OCI-LY1 (cell line): ENCODE measurements around the gene GALNTL6.

Experiments used
- EZH2 ChIP-seq: fragments of 200-600 bp; sonication (generic), shearing (Covaris generic); IDR thresholded peaks from 2 replicates; pipeline ENCODE4 v1.8.0; 2017; ENCODE audit warnings: borderline replicate concordance, mixed run types, mild to moderate bottlenecking, antibody characterized with exemption, low read length, moderate library complexity, mixed read lengths
- TF ChIP-seq, protein P1 (sequence below): fragments of 200-600 bp; sonication (generic), shearing (Covaris generic); IDR thresholded peaks from 2 replicates; pipeline ENCODE4 v1.5.1; 2017; ENCODE audit warnings: mild to moderate bottlenecking, antibody characterized with exemption, low read length, moderate library complexity, mixed read lengths

DNA sequence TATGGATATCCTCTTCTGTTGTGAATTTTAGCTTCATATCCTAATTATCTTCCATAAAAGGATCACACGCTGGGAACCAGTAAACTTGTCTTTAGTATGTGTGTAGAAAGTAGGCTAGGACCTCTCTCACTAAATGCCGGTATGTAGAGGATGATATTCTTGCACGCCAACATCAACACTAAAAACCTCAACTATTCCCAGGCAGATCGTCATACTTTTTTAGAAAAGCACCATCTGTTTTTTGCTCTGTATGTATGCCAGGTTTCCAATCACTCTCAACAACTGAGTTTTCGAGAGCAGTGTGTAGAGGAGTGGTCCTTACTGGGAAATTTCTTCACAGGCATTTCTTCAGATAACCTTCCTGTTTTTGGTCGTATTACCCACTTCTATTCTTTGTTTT is 283.6 kb downstream of the GALNTL6 start:
- TF ChIP-seq, protein P1, sequence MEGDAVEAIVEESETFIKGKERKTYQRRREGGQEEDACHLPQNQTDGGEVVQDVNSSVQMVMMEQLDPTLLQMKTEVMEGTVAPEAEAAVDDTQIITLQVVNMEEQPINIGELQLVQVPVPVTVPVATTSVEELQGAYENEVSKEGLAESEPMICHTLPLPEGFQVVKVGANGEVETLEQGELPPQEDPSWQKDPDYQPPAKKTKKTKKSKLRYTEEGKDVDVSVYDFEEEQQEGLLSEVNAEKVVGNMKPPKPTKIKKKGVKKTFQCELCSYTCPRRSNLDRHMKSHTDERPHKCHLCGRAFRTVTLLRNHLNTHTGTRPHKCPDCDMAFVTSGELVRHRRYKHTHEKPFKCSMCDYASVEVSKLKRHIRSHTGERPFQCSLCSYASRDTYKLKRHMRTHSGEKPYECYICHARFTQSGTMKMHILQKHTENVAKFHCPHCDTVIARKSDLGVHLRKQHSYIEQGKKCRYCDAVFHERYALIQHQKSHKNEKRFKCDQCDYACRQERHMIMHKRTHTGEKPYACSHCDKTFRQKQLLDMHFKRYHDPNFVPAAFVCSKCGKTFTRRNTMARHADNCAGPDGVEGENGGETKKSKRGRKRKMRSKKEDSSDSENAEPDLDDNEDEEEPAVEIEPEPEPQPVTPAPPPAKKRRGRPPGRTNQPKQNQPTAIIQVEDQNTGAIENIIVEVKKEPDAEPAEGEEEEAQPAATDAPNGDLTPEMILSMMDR: no peak
- TF ChIP-seq EZH2: no peak
